ENCODE measurements around the gene PCDHB7.
A peak's percentile ranks its signal among the peaks of the same experiment; 100 is the strongest.
"Not testable (repeated sequence)": the region's sequence is repeated elsewhere in the genome, so short reads cannot be mapped to it uniquely, and the experiment has no call there.

Gene PCDHB7

GRCh38 chr5:141186897-141187512, 14.6 kb downstream of the PCDHB7 start, which contains the start of gene PCDHB9:
PCDHB9 (plus strand) TSS chr5:141187161; CDS start chr5:141187319, 158 bp downstream.
- TF ChIP-seq POU6F1 (CRISPR knock-in tag; IDR thresholded peaks at IDR 0.05; ENCODE audit: borderline replicate concordance, low read depth) (no peak), TOX (CRISPR knock-in tag; IDR thresholded peaks at IDR 0.05; ENCODE audit: borderline replicate concordance) (no peak), RARB (CRISPR knock-in tag; IDR thresholded peaks at IDR 0.05) (no peak), TCF4 (CRISPR knock-in tag; IDR thresholded peaks at IDR 0.05; ENCODE audit: borderline replicate concordance) (no peak), SNAI2 (CRISPR knock-in tag; IDR thresholded peaks at IDR 0.05) (no peak), ZC3H10 (CRISPR knock-in tag; IDR thresholded peaks at IDR 0.05) (no peak), ZNF8 (CRISPR knock-in tag; IDR thresholded peaks at IDR 0.05) (no peak), CSDC2 (CRISPR knock-in tag; IDR thresholded peaks at IDR 0.05) (no peak), ESRRG (CRISPR knock-in tag; IDR thresholded peaks at IDR 0.05) (no peak), BACH2 (CRISPR knock-in tag; IDR thresholded peaks at IDR 0.05; ENCODE audit: borderline replicate concordance) (no peak), ARNTL (CRISPR knock-in tag; IDR thresholded peaks at IDR 0.05; ENCODE audit: borderline replicate concordance, low read depth) (no peak), ZFP30 (CRISPR knock-in tag; IDR thresholded peaks at IDR 0.05) (no peak), TSHZ2 (CRISPR knock-in tag; IDR thresholded peaks at IDR 0.05) (no peak)
- ATAC-seq: peak; percentile 82

- ATAC-seq: not testable (repeated sequence)
Observed at GRCh38 chr5:141188682-141189081, 16.2 kb downstream of the PCDHB7 start.

GRCh38 chr5:141189131-141189530, 16.7 kb downstream of the PCDHB7 start:
- not testable (repeated sequence) for ATAC-seq

GRCh38 chr5:141192110-141192725, 19.8 kb downstream of the PCDHB7 start, which contains the start of gene PCDHB10:
PCDHB10 (plus strand) TSS chr5:141192353; CDS start chr5:141192553, 200 bp downstream.
- ATAC-seq: peak; percentile 61; the same call in 1 of the 3 replicates
- TF ChIP-seq ZC3H10 (CRISPR knock-in tag; IDR thresholded peaks at IDR 0.05) (no peak), ZNF565 (CRISPR knock-in tag; conservative IDR thresholded peaks at IDR 0.05; ENCODE audit: low read depth) (no peak), PPARA (CRISPR knock-in tag; IDR thresholded peaks at IDR 0.05; ENCODE audit: borderline replicate concordance) (no peak), TCF4 (CRISPR knock-in tag; IDR thresholded peaks at IDR 0.05; ENCODE audit: borderline replicate concordance) (no peak), GLIS3 (CRISPR knock-in tag; IDR thresholded peaks at IDR 0.05) (no peak), CSRNP3 (CRISPR knock-in tag; IDR thresholded peaks at IDR 0.05) (no peak), TOX (CRISPR knock-in tag; IDR thresholded peaks at IDR 0.05; ENCODE audit: borderline replicate concordance) (no peak), CSDC2 (CRISPR knock-in tag; IDR thresholded peaks at IDR 0.05) (no peak)

- not testable (repeated sequence) for ATAC-seq
Observed at GRCh38 chr5:141194332-141194731, 21.9 kb downstream of the PCDHB7 start.

- no peak for ATAC-seq
- no peak for TF ChIP-seq ZNF565 (CRISPR knock-in tag; conservative IDR thresholded peaks at IDR 0.05; ENCODE audit: low read depth)
- no peak for TF ChIP-seq CSRNP3 (CRISPR knock-in tag; IDR thresholded peaks at IDR 0.05)
- no peak for TF ChIP-seq ISL1 (CRISPR knock-in tag; IDR thresholded peaks at IDR 0.05)
Observed at GRCh38 chr5:141196363-141196762, 23.9 kb downstream of the PCDHB7 start.

Measured in SK-N-SH treated with all-trans-retinoic acid at 6 μM for 48 hours (cell line).